IPS-NIHi7 (cell line): ENCODE results near the gene CLEC4G.
"Not testable (repeated sequence)": the region's sequence is repeated elsewhere in the genome, so short reads cannot be mapped to it uniquely, and the experiment has no call there.

ENCODE experiments used
- DNase-seq: peaks from one replicate; pipeline ENCODE4 v3.0.0; 2012; ENCODE audit warnings: mixed read lengths; ENCODE audit errors: extremely low spot score

Gene CLEC4G

GRCh38 chr19:7746903-7747884 is 15.3 kb upstream of the CLEC4G start, which contains the start of gene CD209:
TSS of gene CD209 (minus strand) at chr19:7747534. CDS start at chr19:7747511, 23 bp downstream.
- DNase-seq: no peak

GRCh38 chr19:7746306-7746705 is 14.4 kb upstream of the CLEC4G start:
- DNase-seq: not testable (repeated sequence)

- no peak for DNase-seq
Measured at GRCh38 chr19:7744871-7745650, 13.2 kb upstream of the CLEC4G start.

GRCh38 chr19:7744199-7744786 is 12.4 kb upstream of the CLEC4G start:
- DNase-seq: no peak

- DNase-seq: no peak
Measured at GRCh38 chr19:7743425-7743841, 11.5 kb upstream of the CLEC4G start.

GRCh38 chr19:7742991-7743390 is 11.1 kb upstream of the CLEC4G start:
- no peak for DNase-seq

GRCh38 chr19:7742575-7742974 is 10.7 kb upstream of the CLEC4G start:
- DNase-seq: no peak

- DNase-seq: no peak
Measured at GRCh38 chr19:7740682-7741054, 8.8 kb upstream of the CLEC4G start.

GRCh38 chr19:7739801-7740681 is 8.1 kb upstream of the CLEC4G start:
- DNase-seq: no peak

- no peak for DNase-seq
Measured at GRCh38 chr19:7739211-7739755, 7.4 kb upstream of the CLEC4G start.

GRCh38 chr19:7738023-7738422 is 6.1 kb upstream of the CLEC4G start:
- no peak for DNase-seq

- DNase-seq: no peak
Measured at GRCh38 chr19:7737215-7737614, 5.3 kb upstream of the CLEC4G start.

GRCh38 chr19:7736148-7736547 is 4.2 kb upstream of the CLEC4G start:
- no peak for DNase-seq

GRCh38 chr19:7734220-7735203 is 2.6 kb upstream of the CLEC4G start:
- no peak for DNase-seq

GRCh38 chr19:7733376-7733775 is 1.5 kb upstream of the CLEC4G start:
- no peak for DNase-seq

- no peak for DNase-seq
Measured at GRCh38 chr19:7731615-7732014, 295 bp downstream of the CLEC4G start.

- DNase-seq: no peak
Measured at GRCh38 chr19:7731218-7731595, 703 bp downstream of the CLEC4G start.

- no peak for DNase-seq
Measured at GRCh38 chr19:7730286-7731217, 1.4 kb downstream of the CLEC4G start.
